ENCODE results near the gene MUC13. TPM values are rescaled to one million over a fixed set of nuclear protein-coding genes. Genes with fewer than 3 reads are reported as not detected.

The MUC13 gene
- total and polyA plus RNA-seq, 8 donors = under 0.01 to 16.5 (median 8.7) TPM

GRCh38 chr3:124974691-124975090 is 40.1 kb upstream of the MUC13 start:
- peak in 1 of 3 donors; percentile 18 for TF ChIP-seq POLR2AphosphoS5 (IDR thresholded peaks at IDR 0.05)
- TF ChIP-seq POLR2A (IDR thresholded peaks at IDR 0.05) = no peak
- Histone ChIP-seq H3K4me3 (no peak overlapping the region), H3K9me3 (no peaks in the 10 kb centered on the region), H3K27ac (peak overlapping the region in 2 of 5 donors; percentile 23 to 29), H3K4me1 (peaks cover 6 to 23% (median 14%) of the 10 kb centered on the region in 4 donors), H3K27me3 (no peaks in the 10 kb centered on the region), H3K36me3 (peaks cover 0 to 69% (median 36%) of the 10 kb centered on the region in 4 donors)
- WGBS, 5 donors = 93 to 100% (median 95%) methylated on average over 2 of the region's 2 CpGs
- peak in 1 of 2 donors; percentile 47 for DNase-seq
- intact Hi-C loops (cut with DNase I; ENCODE audit: low total_unique reads) = no loop called here

GRCh38 chr3:124973290-124973689 is 38.7 kb upstream of the MUC13 start:
- H3K27me3 ChIP-seq = no peaks in the 10 kb centered on the region
- peak overlapping the region; percentile 34 to 67 (median 60) for H3K27ac ChIP-seq
- intact Hi-C loops (cut with DNase I; ENCODE audit: low total_unique reads) = no loop called here
- no peak for DNase-seq
- H3K9me3 ChIP-seq = no peaks in the 10 kb centered on the region
- peaks cover 6 to 23% (median 14%) of the 10 kb centered on the region in 4 donors for H3K4me1 ChIP-seq
- no peak for TF ChIP-seq POLR2AphosphoS5 (IDR thresholded peaks at IDR 0.05)
- no peak for TF ChIP-seq EP300 (IDR thresholded peaks at IDR 0.05)
- TF ChIP-seq POLR2A (IDR thresholded peaks at IDR 0.05) = no peak
- no peak for TF ChIP-seq CTCF (IDR thresholded peaks at IDR 0.05)
- peaks cover 0 to 80% (median 49%) of the 10 kb centered on the region in 4 donors for H3K36me3 ChIP-seq
- no peak overlapping the region for H3K4me3 ChIP-seq

DNA sequence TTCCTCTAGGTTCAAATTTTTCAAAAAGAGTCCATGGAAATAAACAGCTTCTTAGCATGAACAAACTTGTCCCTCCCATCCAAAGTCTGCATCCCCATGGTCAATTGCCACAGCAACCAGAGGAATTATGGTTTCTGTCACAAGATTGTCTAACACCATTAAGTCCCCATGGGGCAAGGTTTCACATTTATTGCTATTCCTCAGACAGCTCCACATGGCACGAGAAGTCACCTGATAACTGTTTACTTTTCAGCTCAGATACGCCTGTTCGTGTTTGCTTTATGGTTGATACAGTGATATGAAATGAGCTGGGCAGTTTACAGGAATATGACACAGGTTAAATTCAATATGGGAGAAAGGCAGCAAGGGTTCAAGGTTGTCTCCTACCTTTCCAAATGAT is 37.9 kb upstream of the MUC13 start:
- WGBS, 5 donors = 26 to 49% (median 38%) methylated on average over 3 of the region's 3 CpGs
- Histone ChIP-seq H3K4me1 (peaks cover 6 to 26% (median 14%) of the 10 kb centered on the region in 4 donors), H3K36me3 (peaks cover 0 to 71% (median 47%) of the 10 kb centered on the region in 4 donors), H3K4me3 (no peak overlapping the region), H3K27me3 (no peaks in the 10 kb centered on the region), H3K9me3 (no peaks in the 10 kb centered on the region), H3K27ac (peak overlapping the region; percentile 49 to 67 (median 61))
- intact Hi-C loops (cut with DNase I; ENCODE audit: low total_unique reads) = no loop called here
- DNase-seq = peak in 1 of 2 donors; percentile 88
- no peak for TF ChIP-seq EP300 (IDR thresholded peaks at IDR 0.05)
- TF ChIP-seq POLR2AphosphoS5 (IDR thresholded peaks at IDR 0.05) = peak in 2 of 3 donors; percentile 47 to 87

DNA sequence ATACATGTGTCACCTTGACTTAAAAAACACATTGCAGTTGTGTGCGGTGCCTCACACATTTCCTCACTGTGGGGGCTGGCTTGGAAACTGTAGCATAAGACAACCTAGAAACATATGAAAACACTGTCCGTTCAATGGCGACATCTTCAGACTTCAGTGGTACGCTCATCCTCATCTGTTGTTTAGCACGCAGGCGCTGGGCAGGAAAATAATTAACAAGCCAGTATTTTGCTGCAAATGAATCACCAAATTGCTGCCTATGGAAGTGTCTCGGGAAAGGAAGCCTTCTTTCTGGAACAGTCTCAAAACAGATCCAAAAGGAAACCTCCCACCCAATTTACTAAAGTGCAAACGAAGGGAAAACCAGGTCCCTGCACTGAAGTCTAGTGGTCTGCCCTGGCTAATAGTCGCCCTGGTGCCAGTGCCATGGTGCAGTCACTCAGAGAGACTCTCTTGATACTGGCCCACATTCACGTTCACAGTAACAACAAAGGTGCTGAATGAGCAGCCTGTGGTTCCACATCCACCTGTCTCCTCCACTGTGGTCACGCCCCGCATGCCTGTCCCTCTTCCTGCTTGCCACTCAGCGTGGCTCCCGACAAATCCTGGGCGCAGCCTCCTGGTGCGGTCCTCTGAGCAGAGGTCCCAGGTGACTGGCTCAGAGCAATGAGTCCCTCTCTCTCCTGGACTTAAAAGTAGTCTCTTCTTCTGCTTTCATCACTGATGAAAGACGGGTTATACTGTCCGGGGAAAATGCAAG is 35.6 kb upstream of the MUC13 start:
- TF ChIP-seq POLR2AphosphoS5 (IDR thresholded peaks at IDR 0.05) (no peak), EP300 (IDR thresholded peaks at IDR 0.05) (no peak), CTCF (IDR thresholded peaks at IDR 0.05) (no peak)
- H3K4me3 ChIP-seq = no peak overlapping the region
- no peaks in the 10 kb centered on the region for H3K9me3 ChIP-seq
- no peaks in the 10 kb centered on the region for H3K27me3 ChIP-seq
- 90 to 94% (median 92%) methylated on average over 13 to 18 of the region's 18 CpGs for WGBS, 5 donors
- peak overlapping the region in 1 of 5 donors; percentile 23 for H3K27ac ChIP-seq
- peaks cover 6 to 31% (median 18%) of the 10 kb centered on the region in 4 donors for H3K4me1 ChIP-seq
- intact Hi-C loops (cut with DNase I; ENCODE audit: low total_unique reads) = no loop called here
- H3K36me3 ChIP-seq = peaks cover 0 to 50% (median 42%) of the 10 kb centered on the region in 4 donors
- DNase-seq = no peak

- WGBS, 5 donors = 75 to 85% (median 79%) methylated on average over 8 of the region's 8 CpGs
- Histone ChIP-seq H3K36me3 (peaks cover 0 to 47% (median 41%) of the 10 kb centered on the region in 4 donors), H3K4me1 (peaks cover 6 to 37% (median 21%) of the 10 kb centered on the region in 4 donors), H3K4me3 (no peak overlapping the region), H3K27me3 (no peaks in the 10 kb centered on the region), H3K27ac (peak overlapping the region in 1 of 5 donors; percentile 23), H3K9me3 (no peaks in the 10 kb centered on the region)
- DNase-seq = no peak
- intact Hi-C loops (cut with DNase I; ENCODE audit: low total_unique reads) = no loop called here
- TF ChIP-seq POLR2A (IDR thresholded peaks at IDR 0.05) = no peak
- TF ChIP-seq POLR2AphosphoS5 (IDR thresholded peaks at IDR 0.05) = no peak
- no peak for TF ChIP-seq EP300 (IDR thresholded peaks at IDR 0.05)
- TF ChIP-seq CTCF (IDR thresholded peaks at IDR 0.05) = no peak
Measured at GRCh38 chr3:124969190-124969589, 34.6 kb upstream of the MUC13 start.

Data from stomach (tissue), 9 donors.